Muscle of leg (tissue), 16 donors: ENCODE data around the gene COL9A3. TPM values are rescaled to one million over a fixed set of nuclear protein-coding genes. Genes with fewer than 3 reads are reported as not detected.
A peak's percentile ranks its signal among the peaks of the same experiment; 100 is the strongest.

ENCODE experiments used
- DNase-seq: peaks from one replicate; pipeline ENCODE4 v3.0.0; 2013
- H3K27ac ChIP-seq: one replicate; pipeline ENCODE4 v1.5.1; 2013; ENCODE audit warnings: mild to moderate bottlenecking, low read length, control low read depth
- H3K27me3 ChIP-seq: one replicate; pipeline ENCODE4 v1.6.1; 2013; ENCODE audit warnings: low read length; ENCODE audit not compliant: control insufficient read depth, insufficient read depth
- H3K36me3 ChIP-seq: one replicate; pipeline ENCODE4 v1.6.1; 2013; ENCODE audit warnings: low read length; ENCODE audit not compliant: control insufficient read depth, insufficient read depth
- H3K4me1 ChIP-seq: one replicate; pipeline ENCODE4 v1.6.1; 2013; ENCODE audit warnings: low read length; ENCODE audit not compliant: control insufficient read depth, insufficient read depth
- H3K4me3 ChIP-seq: one replicate; pipeline ENCODE4 v1.5.1; 2013; ENCODE audit warnings: low read length, control low read depth
- H3K9me3 ChIP-seq: replicated peaks from 2 replicates; pipeline ENCODE4 v1.6.1; 2013; ENCODE audit warnings: low read depth, low read length; ENCODE audit not compliant: control insufficient read depth
- WGBS: methylation state at CpG from one replicate; pipeline ENCODE4 v1.1.5; 2013; ENCODE audit warnings: missing lambda C conversion rate; ENCODE audit not compliant: insufficient coverage; 5-methylcytosine and 5-hydroxymethylcytosine counted together
- long read RNA-seq, 11 donors: transcript quantifications; one replicate each; lab custom pipeline, GENCODE V29; 2026
- polyA plus RNA-seq, 8 donors: library from polyadenylated mRNA; unstranded; fragments of 120-200 nt; gene quantifications; one replicate each; pipeline versions ENCODE4 v1.2.1 to v1.2.3, GENCODE V29; 2013; ENCODE audit warnings: inconsistent platforms in 1 of 8, low replicate concordance in 1 of 8; ENCODE audit not compliant: insufficient read length in 8 of 8, insufficient read depth in 1 of 8
- total RNA-seq: library from RNA; stranded (reverse); fragments of 120-200 nt; gene quantifications from one replicate; pipeline ENCODE4 v1.2.4, GENCODE V29; 2013

Gene COL9A3
- total RNA-seq (27.1 TPM), polyA plus RNA-seq (10 to 100 TPM in 6 of 8 donors, 1 to 10 TPM in 2; 6.4 to 43.5 (median 13.9) TPM)
- long read RNA-seq, donor 1: 0 reads
- long read RNA-seq, donor 2: 0 reads
- long read RNA-seq, donor 3, partial matches to known transcripts: 0 of 1 reads
- long read RNA-seq, donor 3, other reads (novel, unspliced or antisense): 0 of 1 reads
- long read RNA-seq, donor 4, partial matches to known transcripts: 0 of 1 reads
- long read RNA-seq, donor 4, other reads (novel, unspliced or antisense): 0 of 1 reads
- long read RNA-seq, donor 5, transcript COL9A3-206 (3 exons, 539 nt): minor isoform, 6 of 23 reads
- long read RNA-seq, donor 5, transcript COL9A3-215 (32 exons, 2,497 nt): major isoform, 10 of 23 reads
- long read RNA-seq, donor 5, partial matches to known transcripts: 0 of 23 reads
- long read RNA-seq, donor 5, other reads (novel, unspliced or antisense): 5 of 23 reads
- long read RNA-seq, donor 6: 0 reads
- long read RNA-seq, donor 7, partial matches to known transcripts: 13 of 16 reads
- long read RNA-seq, donor 7, other reads (novel, unspliced or antisense): 0 of 16 reads
- long read RNA-seq, donor 8, partial matches to known transcripts: 0 of 1 reads
- long read RNA-seq, donor 8, other reads (novel, unspliced or antisense): 0 of 1 reads
- long read RNA-seq, donor 9, partial matches to known transcripts: 0 of 3 reads
- long read RNA-seq, donor 9, other reads (novel, unspliced or antisense): 0 of 3 reads
- long read RNA-seq, donor 10: 0 reads
- long read RNA-seq, donor 11, partial matches to known transcripts: 0 of 5 reads
- long read RNA-seq, donor 11, other reads (novel, unspliced or antisense): 0 of 5 reads

- peaks cover 51% of the 10 kb centered on the region for H3K27me3 ChIP-seq
- DNase-seq: no peak
- H3K9me3 ChIP-seq: no peaks in the 10 kb centered on the region
- peak within 1 kb of the TSS; percentile 22 for H3K4me3 ChIP-seq
- H3K36me3 ChIP-seq: peaks cover 12% of the 10 kb centered on the region
- 2% methylated on average over 93 of the region's 108 CpGs for WGBS
- peaks cover 51% of the 10 kb centered on the region for H3K4me1 ChIP-seq
- H3K27ac ChIP-seq: no peak within 1 kb of the TSS
Measured at GRCh38 chr20:62816884-62817873, at the start of gene COL9A3. COL9A3 (plus strand) TSS chr20:62817050; CDS start chr20:62817065, 15 bp downstream.

GRCh38 chr20:62768234-62768546 is 48.7 kb upstream of the COL9A3 start:
- H3K4me3 ChIP-seq: no peak overlapping the region
- no peaks in the 10 kb centered on the region for H3K36me3 ChIP-seq
- H3K9me3 ChIP-seq: no peaks in the 10 kb centered on the region
- peaks cover 11% of the 10 kb centered on the region for H3K27me3 ChIP-seq
- no peak overlapping the region for H3K27ac ChIP-seq
- 72% methylated on average over 8 of the region's 8 CpGs for WGBS
- H3K4me1 ChIP-seq: peaks cover 47% of the 10 kb centered on the region
- no peak for DNase-seq

GRCh38 chr20:62768551-62769287 is 48.1 kb upstream of the COL9A3 start:
- H3K27me3 ChIP-seq: peaks cover 14% of the 10 kb centered on the region
- no peak for DNase-seq
- 38% methylated on average over 13 of the region's 21 CpGs for WGBS

GRCh38 chr20:62769346-62770071 is 47.3 kb upstream of the COL9A3 start:
- Histone ChIP-seq H3K27me3 (peaks cover 20% of the 10 kb centered on the region), H3K27ac (no peak overlapping the region), H3K4me3 (no peak overlapping the region), H3K36me3 (no peaks in the 10 kb centered on the region), H3K9me3 (no peaks in the 10 kb centered on the region), H3K4me1 (peaks cover 60% of the 10 kb centered on the region)
- DNase-seq: no peak
- 69% methylated on average over 10 of the region's 16 CpGs for WGBS

More at GRCh38 chr20:62768551-62769287, 48.1 kb upstream of the COL9A3 start:
- Histone ChIP-seq H3K4me1 (peaks cover 53% of the 10 kb centered on the region), H3K4me3 (no peak overlapping the region), H3K9me3 (no peaks in the 10 kb centered on the region), H3K36me3 (no peaks in the 10 kb centered on the region), H3K27ac (no peak overlapping the region)

- no peak overlapping the region for H3K27ac ChIP-seq
- no peak for DNase-seq
- peaks cover 23% of the 10 kb centered on the region for H3K27me3 ChIP-seq
- no peak overlapping the region for H3K4me3 ChIP-seq
- H3K36me3 ChIP-seq: no peaks in the 10 kb centered on the region
- H3K4me1 ChIP-seq: peaks cover 64% of the 10 kb centered on the region
- H3K9me3 ChIP-seq: no peaks in the 10 kb centered on the region
- WGBS: 87% methylated on average over 19 of the region's 20 CpGs
Measured at GRCh38 chr20:62770111-62770910, 46.5 kb upstream of the COL9A3 start.

- peaks cover 22% of the 10 kb centered on the region for H3K27me3 ChIP-seq
Measured at GRCh38 chr20:62770916-62771315, 45.9 kb upstream of the COL9A3 start.

GRCh38 chr20:62771396-62772102 is 45.3 kb upstream of the COL9A3 start:
- Histone ChIP-seq H3K4me1 (peaks cover 69% of the 10 kb centered on the region), H3K4me3 (no peak overlapping the region), H3K36me3 (no peaks in the 10 kb centered on the region), H3K27ac (peak overlapping the region; percentile 83), H3K9me3 (no peaks in the 10 kb centered on the region), H3K27me3 (peaks cover 20% of the 10 kb centered on the region)
- 56% methylated on average over 16 of the region's 25 CpGs for WGBS
- DNase-seq: no peak

More at GRCh38 chr20:62770916-62771315, 45.9 kb upstream of the COL9A3 start:
- no peak overlapping the region for H3K4me3 ChIP-seq
- no peaks in the 10 kb centered on the region for H3K36me3 ChIP-seq
- DNase-seq: no peak
- H3K27ac ChIP-seq: no peak overlapping the region
- H3K4me1 ChIP-seq: peaks cover 64% of the 10 kb centered on the region
- no peaks in the 10 kb centered on the region for H3K9me3 ChIP-seq
- 76% methylated on average over 13 of the region's 14 CpGs for WGBS

- 91% methylated on average over 21 of the region's 23 CpGs for WGBS
- Histone ChIP-seq H3K4me1 (peaks cover 70% of the 10 kb centered on the region), H3K4me3 (no peak overlapping the region), H3K9me3 (no peaks in the 10 kb centered on the region), H3K27ac (peak overlapping the region; percentile 83), H3K27me3 (peaks cover 20% of the 10 kb centered on the region), H3K36me3 (no peaks in the 10 kb centered on the region)
- no peak for DNase-seq
Measured at GRCh38 chr20:62772103-62772611, 44.7 kb upstream of the COL9A3 start.
